ENCODE measurements around the gene TEX19.
"Not testable (repeated sequence)": the region's sequence is repeated elsewhere in the genome, so short reads cannot be mapped to it uniquely, and the experiment has no call there.

TEX19 gene

DNA sequence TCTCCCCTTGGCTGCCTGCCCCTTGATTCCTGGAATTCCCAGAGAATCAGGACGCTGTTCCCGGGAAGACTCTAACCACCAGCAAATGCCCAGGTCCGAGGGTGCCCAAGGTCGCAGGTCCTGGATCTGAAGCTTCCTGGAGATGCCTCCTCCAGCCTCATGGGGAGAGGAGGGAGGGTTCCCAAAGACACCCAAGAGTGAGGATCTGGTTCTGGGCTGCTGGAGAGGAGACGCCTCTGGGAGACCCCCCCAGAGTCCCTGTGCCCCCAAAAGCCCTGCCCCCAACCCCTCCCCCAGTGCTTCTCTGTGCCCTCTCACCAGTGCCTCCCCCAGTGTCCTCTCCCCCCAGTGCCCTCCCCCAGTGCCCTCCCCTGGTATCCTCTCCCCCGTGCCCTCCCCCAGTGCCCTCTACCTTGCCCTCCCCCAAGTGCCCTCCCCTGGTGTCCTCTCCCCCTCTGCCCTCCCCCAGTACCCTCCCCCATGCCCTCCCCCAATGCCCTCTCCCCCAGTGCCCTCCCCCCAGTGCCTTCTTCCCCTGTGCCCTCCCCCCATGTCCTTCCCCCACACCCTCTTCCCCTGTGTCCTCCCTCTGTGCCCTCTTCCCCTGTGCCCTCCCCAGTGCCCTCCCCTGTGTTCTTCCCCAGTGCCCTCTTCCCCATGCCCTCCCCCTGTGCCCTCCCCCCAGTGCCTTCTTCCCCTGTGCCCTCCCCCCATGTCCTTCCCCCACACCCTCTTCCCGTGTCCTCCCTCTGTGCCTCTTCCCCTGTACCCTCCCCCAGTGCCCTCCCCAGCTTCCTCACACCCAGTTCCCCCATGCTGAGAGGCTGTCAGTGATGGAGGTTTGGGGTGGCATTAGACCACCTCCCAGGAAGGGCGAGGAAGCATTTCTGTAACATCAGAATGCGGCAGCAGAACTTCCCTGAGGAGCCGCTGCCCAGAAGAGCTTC lies 19.1 kb upstream of the TEX19 start:
- no peak for DNase-seq
- peaks cover 1% of the 10 kb centered on the region for H3K36me3 Mint-ChIP-seq
- peaks cover 15% of the 10 kb centered on the region for H3K4me1 Mint-ChIP-seq
- no peak overlapping the region for H3K4me3 Mint-ChIP-seq
- CTCF ChIA-PET, result no interaction called here
- H3K27me3 Mint-ChIP-seq, result peaks cover 43% of the 10 kb centered on the region
- H3K27ac Mint-ChIP-seq, result no peak overlapping the region
- peaks cover 2% of the 10 kb centered on the region for H3K9me3 Mint-ChIP-seq

DNA sequence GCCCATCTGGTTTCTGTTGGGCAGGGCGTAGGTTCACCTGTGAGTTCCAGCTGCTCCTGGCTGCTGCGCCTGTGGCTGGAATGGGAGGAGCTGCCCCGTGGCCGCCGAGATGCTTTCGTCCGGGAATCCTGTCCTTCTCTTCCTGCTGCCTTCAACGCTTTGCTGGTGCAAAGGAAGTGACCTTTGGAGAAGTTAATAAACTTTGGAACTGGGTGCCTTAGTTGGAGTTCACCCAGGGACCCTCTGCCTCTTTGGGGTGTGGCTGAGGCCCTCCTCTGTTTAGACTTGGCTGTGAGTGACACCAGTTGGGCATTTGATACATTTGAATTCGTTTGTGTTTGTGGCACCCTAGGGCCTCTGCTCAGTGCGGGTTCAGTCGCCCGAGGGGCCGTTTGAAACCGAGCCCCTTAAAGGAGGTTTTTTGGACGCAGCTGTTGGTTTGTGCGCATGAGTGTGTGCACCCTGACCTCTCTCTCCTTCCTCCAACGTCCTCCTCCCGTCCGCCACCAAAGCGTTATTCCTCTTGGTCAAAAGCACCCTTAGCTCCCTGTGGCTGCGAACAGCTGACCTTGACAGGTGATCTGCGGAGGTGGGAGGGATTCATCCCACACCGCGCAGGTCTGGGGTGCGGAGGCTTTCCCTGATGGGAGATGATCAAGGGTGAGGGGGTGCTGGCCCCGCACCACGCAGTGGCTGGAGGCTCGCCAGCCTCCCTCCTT lies 16.5 kb upstream of the TEX19 start:
- H3K27ac Mint-ChIP-seq, result no peak overlapping the region
- peaks cover 48% of the 10 kb centered on the region for H3K27me3 Mint-ChIP-seq
- no peak for DNase-seq
- CTCF ChIA-PET, result no interaction called here
- no peak overlapping the region for H3K4me3 Mint-ChIP-seq
- no peaks in the 10 kb centered on the region for H3K36me3 Mint-ChIP-seq
- H3K4me1 Mint-ChIP-seq, result peaks cover 7% of the 10 kb centered on the region
- H3K9me3 Mint-ChIP-seq, result peaks cover 2% of the 10 kb centered on the region

GRCh38 chr17:82343560-82343959 lies 15.5 kb upstream of the TEX19 start:
- Mint-ChIP-seq H3K36me3 (no peaks in the 10 kb centered on the region), H3K9me3 (peaks cover 2% of the 10 kb centered on the region), H3K4me3 (no peak overlapping the region), H3K27me3 (peaks cover 52% of the 10 kb centered on the region), H3K4me1 (peaks cover 7% of the 10 kb centered on the region), H3K27ac (no peak overlapping the region)
- DNase-seq, result no peak
- CTCF ChIA-PET, result interaction anchor here (0.8 to 1.5 kb wide), 2 partner anchors 9 to 10 kb away, joined by 3 to 4 read pairs; partner anchors contain the start of gene SECTM1

DNA sequence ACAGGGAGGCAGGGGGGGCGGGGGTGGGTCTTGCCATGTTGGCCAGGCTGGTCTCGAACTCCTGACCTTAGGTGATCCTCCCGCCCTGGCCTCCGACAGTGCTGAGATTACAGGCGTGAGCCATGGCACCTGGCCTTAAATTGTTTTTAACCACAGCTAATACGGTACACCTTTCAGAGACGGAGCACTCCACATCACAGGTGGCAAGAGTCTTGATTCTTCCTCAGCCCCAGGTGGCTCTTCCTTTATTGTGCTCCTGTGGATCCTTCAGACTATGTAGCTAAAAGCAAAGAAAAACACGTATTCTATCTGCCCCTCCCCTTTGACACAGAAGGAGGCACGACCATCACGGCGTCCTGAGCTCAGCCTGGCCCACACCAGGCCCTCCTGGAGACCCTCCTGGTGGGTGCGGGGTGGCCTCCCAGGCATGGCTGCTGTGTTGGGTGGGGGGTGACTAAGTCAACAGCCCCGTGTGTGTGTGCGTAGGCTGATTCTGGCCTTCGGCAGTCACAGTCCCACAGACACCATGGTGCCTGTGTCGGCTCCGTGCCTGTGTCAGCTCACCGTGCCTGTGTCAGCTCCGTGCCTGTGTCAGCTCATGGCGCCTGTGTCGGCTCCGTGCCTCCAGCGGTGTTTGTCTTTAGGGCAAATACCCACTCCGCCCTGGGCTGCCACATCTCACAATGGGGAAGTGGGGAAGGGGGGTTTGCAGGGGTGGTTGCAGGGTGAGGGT lies 14.7 kb upstream of the TEX19 start:
- Mint-ChIP-seq H3K4me1 (peaks cover 7% of the 10 kb centered on the region), H3K27me3 (peaks cover 51% of the 10 kb centered on the region), H3K9me3 (peaks cover 2% of the 10 kb centered on the region), H3K27ac (no peak overlapping the region), H3K4me3 (no peak overlapping the region), H3K36me3 (no peaks in the 10 kb centered on the region)
- CTCF ChIA-PET, result interaction anchor here (0.6 to 1.5 kb wide), 3 partner anchors 8 to 96 kb away, joined by 3 to 4 read pairs (median 3); partner anchors contain the start of gene SECTM1
- no peak for DNase-seq

- DNase-seq, result no peak
- Mint-ChIP-seq H3K27ac (no peak overlapping the region), H3K4me1 (peaks cover 7% of the 10 kb centered on the region), H3K9me3 (peaks cover 2% of the 10 kb centered on the region), H3K36me3 (no peaks in the 10 kb centered on the region), H3K4me3 (no peak overlapping the region), H3K27me3 (peaks cover 57% of the 10 kb centered on the region)
- CTCF ChIA-PET, result interaction anchor here (1.1 kb wide), 1 partner anchor 12 kb away, joined by 3 read pairs; no protein-coding TSS in a partner anchor
These were observed 13.7 kb upstream of the TEX19 start for GRCh38 chr17:82345151-82345976.

- Mint-ChIP-seq H3K27ac (no peak overlapping the region), H3K36me3 (no peaks in the 10 kb centered on the region), H3K4me3 (no peak overlapping the region), H3K27me3 (peaks cover 62% of the 10 kb centered on the region), H3K4me1 (peaks cover 7% of the 10 kb centered on the region), H3K9me3 (no peaks in the 10 kb centered on the region)
- CTCF ChIA-PET, result interaction anchor here (1.0 to 1.1 kb wide), 2 partner anchors 10 to 45 kb away, joined by 3 read pairs; no protein-coding TSS in a partner anchor
- DNase-seq, result no peak
These were observed 12.4 kb upstream of the TEX19 start for GRCh38 chr17:82346342-82347300.

DNA sequence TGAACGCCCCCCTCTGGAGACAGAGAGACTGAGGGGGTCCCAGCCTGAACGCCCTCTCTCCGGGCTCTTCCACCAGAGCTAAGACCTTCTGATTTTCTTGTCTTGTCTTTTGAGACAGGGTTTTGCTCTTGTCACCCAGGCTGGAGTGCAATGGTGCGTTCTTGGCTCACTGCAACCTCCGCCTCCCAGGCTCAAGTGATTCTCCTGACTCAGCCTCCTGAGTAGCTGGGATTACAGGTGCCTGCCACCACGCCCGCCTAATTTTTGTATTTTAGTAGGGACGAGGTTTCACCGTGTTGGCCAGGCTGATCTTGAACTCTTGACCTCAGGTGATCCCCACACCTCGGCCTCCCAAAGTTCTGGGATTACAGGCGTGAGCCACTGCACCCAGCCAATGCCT lies 11.1 kb upstream of the TEX19 start:
- CTCF ChIA-PET, result interaction anchor here (1.0 to 1.7 kb wide), 2 partner anchors 67 to 106 kb away, joined by 3 read pairs; no protein-coding TSS in a partner anchor
- not testable (repeated sequence) for H3K4me3 Mint-ChIP-seq, H3K4me1 Mint-ChIP-seq, H3K27ac Mint-ChIP-seq, H3K9me3 Mint-ChIP-seq, H3K36me3 Mint-ChIP-seq, DNase-seq
- peaks cover 58% of the 10 kb centered on the region for H3K27me3 Mint-ChIP-seq

DNA sequence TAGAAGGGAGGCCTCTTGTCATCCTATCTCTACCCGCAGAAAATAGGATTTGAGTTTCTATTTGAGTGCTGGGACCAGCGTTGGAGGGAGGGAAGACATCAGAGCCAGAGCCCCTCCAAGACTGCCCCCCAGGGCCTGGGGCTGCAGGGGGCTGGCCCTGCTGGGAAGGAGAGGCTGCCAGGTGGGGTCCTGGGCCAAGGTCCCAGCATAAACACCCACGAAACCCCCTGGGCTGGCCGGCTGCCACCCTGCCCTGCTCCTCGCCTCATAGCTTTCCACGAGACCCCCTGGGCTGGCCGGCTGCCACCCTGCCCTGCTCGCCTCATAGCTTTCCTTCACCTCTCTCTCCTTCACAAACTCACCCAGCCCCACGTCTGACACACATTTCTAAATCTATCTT lies 10.6 kb upstream of the TEX19 start:
- no peak overlapping the region for H3K27ac Mint-ChIP-seq

GRCh38 chr17:82348866-82349265 lies 10.2 kb upstream of the TEX19 start:
- Mint-ChIP-seq H3K4me1 (peaks cover 7% of the 10 kb centered on the region), H3K27ac (no peak overlapping the region), H3K36me3 (no peaks in the 10 kb centered on the region), H3K9me3 (no peaks in the 10 kb centered on the region), H3K4me3 (no peak overlapping the region), H3K27me3 (peaks cover 57% of the 10 kb centered on the region)
- CTCF ChIA-PET, result interaction anchor here (1.7 to 1.9 kb wide), 2 partner anchors 48 to 107 kb away, joined by 3 to 12 read pairs; no protein-coding TSS in a partner anchor
- no peak for DNase-seq

More for the DNA sequence above, 10.6 kb upstream of the TEX19 start:
- Mint-ChIP-seq H3K4me3 (no peak overlapping the region), H3K4me1 (peaks cover 7% of the 10 kb centered on the region), H3K9me3 (no peaks in the 10 kb centered on the region), H3K36me3 (no peaks in the 10 kb centered on the region), H3K27me3 (peaks cover 59% of the 10 kb centered on the region)
- CTCF ChIA-PET, result interaction anchor here (1.0 to 1.9 kb wide), 3 partner anchors 47 to 106 kb away, joined by 3 to 12 read pairs (median 3); no protein-coding TSS in a partner anchor
- no peak for DNase-seq

DNA sequence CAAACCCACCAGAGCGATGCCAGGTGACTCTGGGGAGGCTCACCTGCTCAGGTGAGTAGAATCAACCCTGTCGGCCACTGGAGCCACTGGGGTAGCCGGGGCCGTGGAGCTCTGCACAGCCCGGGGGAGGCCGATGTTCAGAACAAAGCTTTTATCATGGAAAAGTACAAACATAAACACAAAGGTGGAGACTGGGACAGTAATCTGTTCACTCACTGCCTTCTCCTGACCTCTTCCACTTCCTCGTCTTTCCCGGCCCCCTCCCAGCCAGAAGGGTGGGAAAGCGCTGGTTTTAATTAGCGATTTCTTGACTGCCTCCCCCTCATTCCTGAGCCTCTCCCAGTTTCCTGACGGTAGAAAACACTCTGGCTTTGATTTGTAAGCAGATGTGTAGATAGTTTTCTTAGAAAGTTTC lies 9.8 kb upstream of the TEX19 start:
- CTCF ChIA-PET, result interaction anchor here (0.6 to 2.3 kb wide), 5 partner anchors 48 to 319 kb away, joined by 3 to 12 read pairs (median 7); no protein-coding TSS in a partner anchor

DNA sequence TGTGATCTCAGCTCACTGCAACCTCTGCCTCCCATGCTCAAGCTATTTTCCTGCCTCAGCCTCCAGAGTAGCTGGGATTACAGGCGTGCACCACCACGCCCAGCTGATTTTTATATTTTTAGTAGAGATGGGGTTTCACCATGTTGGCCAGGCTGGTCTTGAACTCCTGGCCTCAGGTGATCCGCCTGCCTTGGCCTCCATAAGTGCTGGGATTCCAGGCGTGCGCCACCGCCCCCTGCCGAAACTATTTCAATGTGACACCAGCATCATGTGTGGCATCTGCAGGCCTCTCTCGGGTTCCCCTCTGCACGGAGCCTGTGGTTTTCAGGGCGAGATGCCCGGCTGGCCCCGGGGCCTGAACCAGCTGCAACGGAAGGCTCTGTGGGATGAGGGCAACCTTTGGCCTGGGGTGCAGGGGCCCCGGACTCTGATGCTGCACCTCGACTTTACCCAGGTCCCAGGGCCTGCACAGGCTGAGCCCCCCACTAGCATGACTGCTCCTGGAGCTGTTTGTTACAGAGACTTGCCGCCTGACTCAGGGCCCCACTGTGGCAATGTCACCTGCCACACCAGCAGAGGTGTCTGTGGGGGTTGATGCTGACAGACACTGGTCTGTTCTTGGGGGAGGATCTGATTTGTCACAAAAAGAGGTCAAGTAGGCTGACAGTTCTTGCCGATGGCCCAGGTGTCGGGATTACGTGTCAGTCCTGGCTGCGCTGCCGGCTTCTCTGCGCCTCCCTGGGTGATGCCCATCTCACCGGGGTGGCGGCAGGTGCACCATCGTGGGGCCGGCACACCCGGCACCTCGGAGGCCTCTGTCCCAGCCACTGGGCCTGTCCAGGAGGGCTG lies 8.6 kb upstream of the TEX19 start:
- Mint-ChIP-seq H3K36me3 (no peaks in the 10 kb centered on the region), H3K27me3 (peaks cover 61% of the 10 kb centered on the region), H3K27ac (no peak overlapping the region), H3K4me3 (no peak overlapping the region), H3K9me3 (no peaks in the 10 kb centered on the region), H3K4me1 (peaks cover 7% of the 10 kb centered on the region)
- DNase-seq, result peak; percentile 60
- CTCF ChIA-PET, result interaction anchor here (0.8 to 2.3 kb wide), 19 partner anchors 13 to 330 kb away, joined by 3 to 12 read pairs (median 4); partner anchors contain the start of genes HEXD and OGFOD3

More for the DNA sequence above, 9.8 kb upstream of the TEX19 start:
- DNase-seq, result no peak
- H3K36me3 Mint-ChIP-seq, result no peaks in the 10 kb centered on the region
- peaks cover 61% of the 10 kb centered on the region for H3K27me3 Mint-ChIP-seq
- H3K9me3 Mint-ChIP-seq, result no peaks in the 10 kb centered on the region
- no peak overlapping the region for H3K27ac Mint-ChIP-seq
- peaks cover 7% of the 10 kb centered on the region for H3K4me1 Mint-ChIP-seq
- H3K4me3 Mint-ChIP-seq, result no peak overlapping the region
